Measurements from ENCODE around the gene KRTAP5-8.
"Not testable (repeated sequence)": the region's sequence is repeated elsewhere in the genome, so short reads cannot be mapped to it uniquely, and the experiment has no call there.

The KRTAP5-8 gene

DNA sequence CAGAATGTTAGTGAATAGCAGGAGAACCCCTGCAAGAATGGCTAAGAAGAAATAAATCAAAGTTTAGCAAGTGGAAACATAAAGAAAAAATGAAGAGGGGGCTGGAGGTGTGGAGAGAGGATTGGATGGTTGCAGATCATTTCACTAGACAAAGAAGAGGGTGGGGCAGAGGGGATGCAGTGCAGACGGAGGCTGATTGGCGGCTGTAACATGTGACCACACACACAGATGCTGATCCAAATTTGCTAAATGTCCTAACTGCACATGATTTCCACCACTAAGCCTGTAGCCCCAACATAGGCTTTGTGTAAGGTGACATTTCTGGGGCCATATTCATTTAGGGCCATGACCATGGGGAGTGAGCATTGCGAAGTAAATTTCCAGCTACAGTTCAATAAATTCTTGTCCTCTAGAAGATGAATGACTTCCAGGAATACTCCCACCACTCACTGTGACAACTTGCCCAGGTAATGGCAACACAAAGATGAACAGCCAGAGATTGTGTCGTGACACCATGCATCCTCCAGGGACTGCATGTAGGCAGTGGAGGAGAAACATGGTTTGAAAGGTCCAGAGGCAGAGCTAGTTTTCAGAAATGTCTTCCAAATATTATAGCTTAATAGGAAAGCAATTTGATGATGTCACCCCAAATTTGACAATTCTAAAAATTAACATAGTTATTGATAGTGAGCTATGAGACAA lies 38.0 kb downstream of the KRTAP5-8 start:
- no peak for DNase-seq

DNA sequence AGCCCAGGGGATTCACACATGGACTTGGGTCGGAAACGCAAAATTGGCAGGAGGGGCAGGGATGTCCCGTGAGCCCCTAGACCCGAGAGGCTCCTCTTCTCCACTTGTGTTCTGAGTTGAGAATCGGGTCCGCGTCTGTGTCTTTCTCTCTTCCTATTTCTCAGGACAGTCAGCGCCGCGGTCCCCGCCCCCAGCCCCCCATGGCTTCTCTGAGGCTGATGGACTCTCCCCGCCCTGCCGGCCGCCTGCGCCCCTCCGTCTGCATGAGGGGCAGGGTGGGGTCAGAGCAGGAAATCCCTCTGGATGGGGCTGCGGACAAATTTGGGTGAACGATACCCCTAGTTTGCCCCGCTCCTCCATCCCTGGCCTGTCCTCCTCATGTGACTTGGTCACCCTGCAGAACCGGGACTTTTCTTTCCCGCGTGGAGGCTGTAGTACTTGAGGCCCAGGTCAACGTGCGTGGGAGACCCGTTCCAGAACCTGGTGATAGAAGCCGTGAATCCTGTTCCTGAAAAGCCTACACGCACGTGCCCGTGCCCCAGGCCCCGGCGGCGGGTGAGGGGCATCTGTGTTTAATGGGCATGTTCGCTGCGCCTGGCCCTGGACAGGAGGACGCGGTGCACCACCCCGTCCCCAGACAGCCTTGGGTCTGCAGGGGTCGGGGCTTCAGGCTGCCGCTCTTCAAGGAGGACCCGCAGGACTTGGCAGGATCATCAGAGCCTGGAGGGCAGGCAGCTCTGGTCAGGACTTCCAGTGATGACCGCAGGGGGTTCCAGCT lies 39.1 kb downstream of the KRTAP5-8 start:
- not testable (repeated sequence) for DNase-seq

DNA sequence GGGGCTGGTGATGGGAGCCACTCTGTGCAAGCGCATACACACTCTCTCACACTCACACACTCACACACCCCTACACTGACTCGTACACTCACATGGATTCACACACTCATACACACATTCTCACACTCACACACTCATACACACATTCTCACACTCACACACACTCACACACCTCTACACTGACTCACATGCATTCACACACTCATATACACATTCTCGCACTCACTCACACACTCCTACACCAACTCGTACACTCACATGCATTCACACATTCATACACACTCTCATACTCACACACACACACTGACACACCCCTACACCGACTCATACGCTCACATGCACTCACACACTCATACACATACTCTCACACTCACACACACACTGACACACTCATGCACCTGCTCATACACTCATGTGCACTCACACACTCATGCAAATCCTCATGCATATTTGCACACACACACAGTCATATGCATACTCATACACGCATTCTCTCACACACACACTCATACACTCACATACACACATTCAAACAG lies 39.7 kb downstream of the KRTAP5-8 start:
- no peak for DNase-seq

DNA sequence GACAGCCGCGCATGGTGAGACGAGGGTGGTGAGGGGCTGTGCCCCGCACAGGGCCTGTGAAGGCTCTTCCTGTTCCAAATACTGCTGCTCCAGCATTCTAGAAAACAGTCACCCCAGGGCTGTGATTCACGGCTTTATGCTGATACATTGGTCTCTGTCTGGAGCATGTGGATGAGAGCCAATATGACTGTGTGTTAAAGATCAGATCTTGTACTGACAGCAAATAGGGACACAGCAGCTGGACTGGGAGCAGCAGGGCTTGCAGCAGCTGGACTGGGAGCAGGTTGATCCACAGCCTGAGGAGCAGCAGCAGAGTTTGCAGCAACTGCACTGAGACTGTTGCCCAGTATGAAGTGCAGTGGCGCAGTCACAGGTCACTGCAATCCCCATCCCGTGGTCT lies 41.7 kb downstream of the KRTAP5-8 start:
- DNase-seq, result peak; percentile 6

DNA sequence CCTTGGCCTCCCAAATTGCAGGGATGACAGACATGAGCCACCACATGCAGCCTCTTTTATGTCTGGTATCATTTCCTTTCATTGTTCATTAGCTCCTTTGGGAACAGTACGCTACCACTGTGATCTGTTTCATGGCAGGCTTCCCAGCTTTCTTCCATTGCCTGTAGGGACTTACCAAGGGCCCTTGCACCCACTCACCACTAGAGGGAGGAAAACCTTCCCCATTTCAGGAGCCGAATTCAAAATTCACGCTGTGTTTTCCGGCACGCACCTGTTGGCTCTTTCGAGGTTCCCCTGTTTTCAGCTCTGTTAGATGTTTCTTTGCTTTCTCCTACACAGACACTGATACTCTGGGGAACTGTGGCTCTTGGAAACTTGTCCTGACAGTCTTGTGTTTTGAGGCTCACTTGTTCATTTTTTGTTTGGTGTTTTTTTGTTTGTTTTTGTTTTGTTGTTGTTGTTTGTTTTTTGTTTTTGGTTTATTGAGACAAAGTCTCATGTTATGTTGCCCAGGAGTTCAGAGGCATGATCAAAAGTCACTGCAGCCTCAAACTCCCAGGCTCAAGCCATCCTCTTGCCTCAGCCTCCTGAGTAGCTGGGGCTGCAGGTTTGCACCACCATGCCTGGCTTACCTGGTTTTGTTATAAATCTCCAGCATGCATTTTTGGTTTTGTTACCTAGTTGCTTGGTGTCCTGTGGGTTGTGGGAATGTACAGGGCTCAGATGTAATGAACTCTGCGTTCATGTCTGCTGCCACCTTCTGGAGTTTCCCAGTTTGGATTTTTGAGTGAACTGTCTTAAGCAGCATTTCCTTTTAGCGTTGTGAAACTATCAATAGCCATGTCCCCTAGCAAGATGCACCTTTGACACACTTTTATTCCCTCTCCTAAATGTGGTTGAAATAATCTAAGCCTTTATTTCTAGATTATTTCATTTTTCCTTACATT lies 42.5 kb downstream of the KRTAP5-8 start:
- peak; percentile 74 for DNase-seq

DNA sequence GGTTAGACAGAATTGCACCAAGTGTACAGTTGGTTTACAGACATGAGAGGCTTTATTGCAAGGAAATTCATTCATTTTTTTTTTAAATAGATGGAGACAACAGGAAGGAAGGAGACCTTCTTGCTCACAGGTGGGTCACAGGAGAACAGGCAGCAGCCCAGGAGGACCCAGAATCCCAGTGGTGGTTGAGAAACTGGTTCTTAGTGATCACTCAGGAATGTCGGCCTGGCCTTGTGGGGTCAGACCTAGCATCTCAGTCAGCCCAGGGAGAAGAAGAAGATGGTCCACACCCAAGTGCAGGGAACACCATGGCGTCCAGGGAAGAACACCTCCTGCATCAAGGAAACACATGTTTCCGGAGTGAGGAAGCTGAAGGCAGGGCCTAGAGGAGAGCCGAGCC lies 44.0 kb downstream of the KRTAP5-8 start:
- no peak for DNase-seq

DNA sequence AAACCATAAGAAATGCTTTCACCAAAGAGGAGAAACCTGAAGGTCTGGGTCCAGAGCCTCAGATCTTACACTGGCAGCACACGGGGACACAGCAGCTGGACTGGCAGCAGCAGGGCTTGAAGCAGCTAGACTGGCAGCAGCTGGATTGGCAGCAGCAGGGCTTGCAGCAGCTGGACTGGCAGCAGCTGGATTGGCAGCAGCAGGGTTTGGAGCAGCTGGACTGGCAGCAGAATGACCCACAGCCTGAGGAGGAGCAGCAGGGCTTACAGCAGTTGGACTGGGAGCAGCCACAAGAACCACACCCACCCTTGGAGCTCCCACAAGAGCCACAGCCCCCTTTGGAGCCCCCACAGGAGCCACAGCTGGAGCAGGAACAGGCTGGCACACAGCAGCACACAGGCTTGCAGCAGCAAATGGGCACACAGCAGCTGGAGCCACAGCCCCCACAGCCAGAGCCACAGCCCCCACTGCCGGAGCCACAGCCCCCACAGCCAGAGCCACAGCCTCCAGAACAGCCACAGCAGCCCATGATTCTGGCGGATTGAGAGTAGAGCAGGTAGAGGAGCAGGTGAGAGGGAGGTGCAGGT lies 44.6 kb downstream of the KRTAP5-8 start, which contains the start of gene KRTAP5-11:
TSS of gene KRTAP5-11 (minus strand) at position 567 of the 587 bp plus-strand sequence. CDS start at position 529, 38 bp downstream.
- DNase-seq, result no peak

- DNase-seq, result not testable (repeated sequence)
Observed at GRCh38 chr11:71582969-71583368, 45.1 kb downstream of the KRTAP5-8 start.

DNA sequence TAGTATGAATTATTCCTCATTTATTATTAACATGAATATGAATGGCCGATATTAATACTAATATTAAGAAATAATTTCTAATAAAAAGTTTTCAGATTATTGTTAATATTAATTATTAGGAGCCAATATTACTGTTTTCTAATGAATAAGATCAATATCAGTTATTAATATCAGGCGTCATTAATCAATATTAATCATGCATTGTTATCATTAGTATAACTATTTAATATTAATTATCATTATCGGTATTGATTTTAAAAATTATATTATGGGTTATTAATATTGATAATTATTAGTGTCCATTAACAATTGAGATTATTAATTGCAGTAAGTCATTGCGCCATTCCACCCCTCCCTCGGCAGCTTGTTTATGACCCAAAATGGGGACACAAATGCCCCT lies 47.8 kb downstream of the KRTAP5-8 start:
- DNase-seq, result not testable (repeated sequence)

DNA sequence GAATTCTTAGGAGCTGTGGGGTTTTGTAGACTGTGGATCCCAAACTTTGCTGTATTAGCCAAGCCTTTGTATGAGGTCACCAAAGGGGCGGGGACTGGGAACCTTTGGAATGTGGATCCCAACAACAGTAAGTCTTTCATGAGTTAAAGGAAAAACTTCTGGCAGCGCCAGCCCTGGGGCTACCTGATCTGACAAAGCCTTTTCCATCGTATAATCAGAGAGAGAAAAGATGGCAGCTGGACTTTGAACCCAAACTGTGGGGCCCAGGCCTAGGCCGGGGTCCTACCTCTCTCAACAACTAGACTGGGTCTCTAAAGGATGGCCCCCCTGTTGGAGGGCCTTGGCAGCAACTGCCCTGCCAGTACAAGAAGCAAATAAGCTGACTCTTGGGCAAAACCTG lies 50.5 kb downstream of the KRTAP5-8 start:
- DNase-seq, result not testable (repeated sequence)
